H1 (cell line): ENCODE data around the gene CFD. TPM values are rescaled to one million over a fixed set of nuclear protein-coding genes. Genes with fewer than 3 reads are reported as not detected.

ENCODE experiments used
- CHD2 ChIP-seq: IDR thresholded peaks from 2 replicates; pipeline ENCODE4 v1.6.1; 2012; ENCODE audit warnings: low read length, improper control_type of control experiment
- HDAC6 ChIP-seq: IDR thresholded peaks from one replicate; pipeline ENCODE4 v1.7.1; 2012; ENCODE audit warnings: low read depth, mild to moderate bottlenecking, inconsistent platforms, low read length, moderate library complexity
- NRF1 ChIP-seq: IDR thresholded peaks from 2 replicates; pipeline ENCODE4 v1.6.1; 2011; ENCODE audit warnings: mild to moderate bottlenecking, low read depth, low read length, improper control_type of control experiment
- TAF1 ChIP-seq: IDR thresholded peaks from 2 replicates; pipeline ENCODE4 v1.6.1; 2011; ENCODE audit warnings: mild to moderate bottlenecking, low read depth, low read length
- polyA plus RNA-seq, 7 experiments: library from polyadenylated mRNA; depleted of rRNA in 3 of 7; stranded (reverse) in 5 of 7; unstranded in 2 of 7; fragments of >200 nt in 5 of 7; fragments of 200-250 nt in 2 of 7; gene quantifications; 1 replicate in 5 of 7; 2 replicates in 1 of 7; 4 replicates in 1 of 7; pipeline versions ENCODE4 v1.2.1 to v1.2.3, GENCODE V29; 2011 to 2013; ENCODE audit warnings: missing spikeins in 2 of 7, mixed read lengths in 2 of 7
- total RNA-seq: library from RNA; stranded (reverse); fragmentation: NEBNext Ultra II Directional; extraction: Animal tissue kit (Norgen Biotek cat#: 25700); gene quantifications from 2 replicates; pipeline ENCODE4 v1.2.1, GENCODE V29; 2021
- TF ChIP-seq, protein P1 (sequence below): fragments of 300-600 bp; sonication (generic); IDR thresholded peaks from 2 replicates; pipeline ENCODE4 v1.7.1; 2012; ENCODE audit warnings: low read length, moderate library complexity, mild to moderate bottlenecking, inconsistent platforms; ENCODE audit not compliant: insufficient replicate concordance

The CFD gene
- total and polyA plus RNA-seq, 2 of the 8 experiments (the other 6 are each of a cell fraction or from before 2014, with no cell fraction given) = 1.7 to 2.8 TPM

DNA sequence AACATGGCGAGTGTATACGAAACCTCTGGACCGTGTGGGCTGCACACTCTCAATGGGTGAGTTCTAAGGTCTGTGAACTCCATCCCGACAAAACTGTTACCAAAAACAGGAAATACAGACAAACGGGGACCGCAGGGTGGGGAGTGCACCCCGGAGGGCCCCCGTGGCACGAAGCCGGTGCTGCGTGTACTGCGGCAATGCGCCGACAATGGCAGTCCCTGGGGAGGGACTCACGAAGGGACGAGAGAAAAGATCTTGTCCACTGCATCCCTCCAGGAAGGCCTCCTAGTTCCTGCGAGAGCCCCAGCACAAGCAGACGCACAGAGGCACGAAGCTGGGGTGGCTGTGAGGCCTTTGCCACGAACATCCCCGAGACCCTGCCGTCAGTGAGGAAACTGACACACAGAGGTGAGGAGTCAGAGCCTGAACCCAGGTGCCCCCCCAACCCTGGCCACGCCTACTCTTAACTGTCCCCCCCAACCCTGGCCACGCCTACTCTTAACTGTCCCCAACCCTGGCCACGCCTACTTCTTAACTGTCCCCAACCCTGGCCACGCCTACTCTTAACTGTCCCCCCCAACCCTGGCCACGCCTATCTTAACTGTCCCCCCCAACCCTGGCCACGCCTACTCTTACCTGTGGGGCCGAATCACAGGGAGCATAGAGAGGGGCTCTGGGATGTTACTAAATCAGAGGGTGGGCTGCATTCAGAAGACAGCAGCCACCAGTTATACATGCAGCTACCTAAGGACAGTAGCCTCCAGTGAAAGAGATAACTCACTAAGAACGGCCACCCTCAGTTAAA, 29.3 kb downstream of the CFD start (continued):
- TF ChIP-seq, protein P1, sequence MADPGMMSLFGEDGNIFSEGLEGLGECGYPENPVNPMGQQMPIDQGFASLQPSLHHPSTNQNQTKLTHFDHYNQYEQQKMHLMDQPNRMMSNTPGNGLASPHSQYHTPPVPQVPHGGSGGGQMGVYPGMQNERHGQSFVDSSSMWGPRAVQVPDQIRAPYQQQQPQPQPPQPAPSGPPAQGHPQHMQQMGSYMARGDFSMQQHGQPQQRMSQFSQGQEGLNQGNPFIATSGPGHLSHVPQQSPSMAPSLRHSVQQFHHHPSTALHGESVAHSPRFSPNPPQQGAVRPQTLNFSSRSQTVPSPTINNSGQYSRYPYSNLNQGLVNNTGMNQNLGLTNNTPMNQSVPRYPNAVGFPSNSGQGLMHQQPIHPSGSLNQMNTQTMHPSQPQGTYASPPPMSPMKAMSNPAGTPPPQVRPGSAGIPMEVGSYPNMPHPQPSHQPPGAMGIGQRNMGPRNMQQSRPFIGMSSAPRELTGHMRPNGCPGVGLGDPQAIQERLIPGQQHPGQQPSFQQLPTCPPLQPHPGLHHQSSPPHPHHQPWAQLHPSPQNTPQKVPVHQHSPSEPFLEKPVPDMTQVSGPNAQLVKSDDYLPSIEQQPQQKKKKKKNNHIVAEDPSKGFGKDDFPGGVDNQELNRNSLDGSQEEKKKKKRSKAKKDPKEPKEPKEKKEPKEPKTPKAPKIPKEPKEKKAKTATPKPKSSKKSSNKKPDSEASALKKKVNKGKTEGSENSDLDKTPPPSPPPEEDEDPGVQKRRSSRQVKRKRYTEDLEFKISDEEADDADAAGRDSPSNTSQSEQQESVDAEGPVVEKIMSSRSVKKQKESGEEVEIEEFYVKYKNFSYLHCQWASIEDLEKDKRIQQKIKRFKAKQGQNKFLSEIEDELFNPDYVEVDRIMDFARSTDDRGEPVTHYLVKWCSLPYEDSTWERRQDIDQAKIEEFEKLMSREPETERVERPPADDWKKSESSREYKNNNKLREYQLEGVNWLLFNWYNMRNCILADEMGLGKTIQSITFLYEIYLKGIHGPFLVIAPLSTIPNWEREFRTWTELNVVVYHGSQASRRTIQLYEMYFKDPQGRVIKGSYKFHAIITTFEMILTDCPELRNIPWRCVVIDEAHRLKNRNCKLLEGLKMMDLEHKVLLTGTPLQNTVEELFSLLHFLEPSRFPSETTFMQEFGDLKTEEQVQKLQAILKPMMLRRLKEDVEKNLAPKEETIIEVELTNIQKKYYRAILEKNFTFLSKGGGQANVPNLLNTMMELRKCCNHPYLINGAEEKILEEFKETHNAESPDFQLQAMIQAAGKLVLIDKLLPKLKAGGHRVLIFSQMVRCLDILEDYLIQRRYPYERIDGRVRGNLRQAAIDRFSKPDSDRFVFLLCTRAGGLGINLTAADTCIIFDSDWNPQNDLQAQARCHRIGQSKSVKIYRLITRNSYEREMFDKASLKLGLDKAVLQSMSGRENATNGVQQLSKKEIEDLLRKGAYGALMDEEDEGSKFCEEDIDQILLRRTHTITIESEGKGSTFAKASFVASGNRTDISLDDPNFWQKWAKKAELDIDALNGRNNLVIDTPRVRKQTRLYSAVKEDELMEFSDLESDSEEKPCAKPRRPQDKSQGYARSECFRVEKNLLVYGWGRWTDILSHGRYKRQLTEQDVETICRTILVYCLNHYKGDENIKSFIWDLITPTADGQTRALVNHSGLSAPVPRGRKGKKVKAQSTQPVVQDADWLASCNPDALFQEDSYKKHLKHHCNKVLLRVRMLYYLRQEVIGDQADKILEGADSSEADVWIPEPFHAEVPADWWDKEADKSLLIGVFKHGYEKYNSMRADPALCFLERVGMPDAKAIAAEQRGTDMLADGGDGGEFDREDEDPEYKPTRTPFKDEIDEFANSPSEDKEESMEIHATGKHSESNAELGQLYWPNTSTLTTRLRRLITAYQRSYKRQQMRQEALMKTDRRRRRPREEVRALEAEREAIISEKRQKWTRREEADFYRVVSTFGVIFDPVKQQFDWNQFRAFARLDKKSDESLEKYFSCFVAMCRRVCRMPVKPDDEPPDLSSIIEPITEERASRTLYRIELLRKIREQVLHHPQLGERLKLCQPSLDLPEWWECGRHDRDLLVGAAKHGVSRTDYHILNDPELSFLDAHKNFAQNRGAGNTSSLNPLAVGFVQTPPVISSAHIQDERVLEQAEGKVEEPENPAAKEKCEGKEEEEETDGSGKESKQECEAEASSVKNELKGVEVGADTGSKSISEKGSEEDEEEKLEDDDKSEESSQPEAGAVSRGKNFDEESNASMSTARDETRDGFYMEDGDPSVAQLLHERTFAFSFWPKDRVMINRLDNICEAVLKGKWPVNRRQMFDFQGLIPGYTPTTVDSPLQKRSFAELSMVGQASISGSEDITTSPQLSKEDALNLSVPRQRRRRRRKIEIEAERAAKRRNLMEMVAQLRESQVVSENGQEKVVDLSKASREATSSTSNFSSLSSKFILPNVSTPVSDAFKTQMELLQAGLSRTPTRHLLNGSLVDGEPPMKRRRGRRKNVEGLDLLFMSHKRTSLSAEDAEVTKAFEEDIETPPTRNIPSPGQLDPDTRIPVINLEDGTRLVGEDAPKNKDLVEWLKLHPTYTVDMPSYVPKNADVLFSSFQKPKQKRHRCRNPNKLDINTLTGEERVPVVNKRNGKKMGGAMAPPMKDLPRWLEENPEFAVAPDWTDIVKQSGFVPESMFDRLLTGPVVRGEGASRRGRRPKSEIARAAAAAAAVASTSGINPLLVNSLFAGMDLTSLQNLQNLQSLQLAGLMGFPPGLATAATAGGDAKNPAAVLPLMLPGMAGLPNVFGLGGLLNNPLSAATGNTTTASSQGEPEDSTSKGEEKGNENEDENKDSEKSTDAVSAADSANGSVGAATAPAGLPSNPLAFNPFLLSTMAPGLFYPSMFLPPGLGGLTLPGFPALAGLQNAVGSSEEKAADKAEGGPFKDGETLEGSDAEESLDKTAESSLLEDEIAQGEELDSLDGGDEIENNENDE = no peak
- no peak for TF ChIP-seq HDAC6
- no peak for TF ChIP-seq NRF1
- no peak for TF ChIP-seq TAF1
- TF ChIP-seq CHD2 = no peak
